ENCODE results near the gene OR7A17. TPM values are rescaled to one million over a fixed set of nuclear protein-coding genes. Genes with fewer than 3 reads are reported as not detected.

Gene OR7A17
- total and polyA plus RNA-seq, 2 donors (not counting 3 experiments of a cell fraction or from before 2014, with no cell fraction given): not detected

DNA sequence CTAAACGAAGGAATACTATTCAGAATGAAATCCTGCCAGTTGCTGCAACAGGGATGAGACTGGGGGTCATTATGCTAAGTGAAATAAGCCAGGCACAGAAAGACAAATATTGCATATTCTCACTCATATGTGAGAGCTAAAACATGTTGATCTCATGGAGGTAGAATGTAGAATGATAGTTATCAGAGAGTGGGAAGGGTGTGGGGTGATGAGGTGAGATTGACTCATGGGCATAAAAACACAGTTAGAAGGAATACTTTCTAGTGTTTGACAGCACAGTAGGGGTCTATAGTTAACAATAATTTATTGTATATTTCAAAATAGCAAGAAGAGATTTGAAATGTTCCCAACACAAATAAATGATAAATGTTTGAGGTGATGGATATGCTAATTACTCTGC lies 47.6 kb upstream of the OR7A17 start:
- H3K9ac ChIP-seq (replicated peaks; ENCODE audit: extremely low read depth, insufficient read depth, low read length): no peak overlapping the region
- no peak overlapping the region for H3K4me2 ChIP-seq (ENCODE audit: insufficient read depth, low read length)
- no peak for FAIRE-seq
- no peaks in the 10 kb centered on the region for H3K36me3 ChIP-seq (ENCODE audit: control insufficient read depth in 2 of 2, extremely low read depth in 1 of 2, insufficient read depth in 2 of 2, low read length in 2 of 2)
- no TSS peak for BruUV-seq (replicated peaks)
- ChIA-PET POLR2A (no interaction called here), CTCF (no interaction called here)
- intact Hi-C loops (cut with micrococcal nuclease) (no loop called here), dilution Hi-C loops (cut with MboI; ENCODE audit: extremely low pct_ligation_motif_present, low sequenced_read_pairs) (no loop called here)
- no peaks in the 10 kb centered on the region for H3K27me3 ChIP-seq (ENCODE audit: control insufficient read depth in 2 of 2, insufficient read depth in 2 of 2, low read length in 2 of 2)
- no peak for TF ChIP-seq MAX (IDR thresholded peaks at IDR 0.05; ENCODE audit: insufficient read depth, insufficient read length)
- TF ChIP-seq GATA2 (IDR thresholded peaks at IDR 0.05; ENCODE audit: insufficient read depth, insufficient read length, low read depth, low read length): no peak
- no peak for TF ChIP-seq JUN (IDR thresholded peaks at IDR 0.05; ENCODE audit: borderline replicate concordance, insufficient read depth, insufficient read length, low read depth)
- no peak for TF ChIP-seq MYC (IDR thresholded peaks at IDR 0.05; ENCODE audit: low read depth, low read length)
- TF ChIP-seq FOS (IDR thresholded peaks at IDR 0.05; ENCODE audit: borderline replicate concordance, insufficient read depth, low read length): no peak
- TF ChIP-seq POLR2AphosphoS5 (IDR thresholded peaks at IDR 0.05; ENCODE audit: insufficient read depth, low read depth, low read length): no peak
- no peak for TF ChIP-seq POLR2A (IDR thresholded peaks at IDR 0.05; ENCODE audit: low read depth, low read length)
- TF ChIP-seq EZH2 (IDR thresholded peaks at IDR 0.05; ENCODE audit: borderline replicate concordance, low read depth, low read length, severe bottlenecking): no peak
- TF ChIP-seq, protein P1, sequence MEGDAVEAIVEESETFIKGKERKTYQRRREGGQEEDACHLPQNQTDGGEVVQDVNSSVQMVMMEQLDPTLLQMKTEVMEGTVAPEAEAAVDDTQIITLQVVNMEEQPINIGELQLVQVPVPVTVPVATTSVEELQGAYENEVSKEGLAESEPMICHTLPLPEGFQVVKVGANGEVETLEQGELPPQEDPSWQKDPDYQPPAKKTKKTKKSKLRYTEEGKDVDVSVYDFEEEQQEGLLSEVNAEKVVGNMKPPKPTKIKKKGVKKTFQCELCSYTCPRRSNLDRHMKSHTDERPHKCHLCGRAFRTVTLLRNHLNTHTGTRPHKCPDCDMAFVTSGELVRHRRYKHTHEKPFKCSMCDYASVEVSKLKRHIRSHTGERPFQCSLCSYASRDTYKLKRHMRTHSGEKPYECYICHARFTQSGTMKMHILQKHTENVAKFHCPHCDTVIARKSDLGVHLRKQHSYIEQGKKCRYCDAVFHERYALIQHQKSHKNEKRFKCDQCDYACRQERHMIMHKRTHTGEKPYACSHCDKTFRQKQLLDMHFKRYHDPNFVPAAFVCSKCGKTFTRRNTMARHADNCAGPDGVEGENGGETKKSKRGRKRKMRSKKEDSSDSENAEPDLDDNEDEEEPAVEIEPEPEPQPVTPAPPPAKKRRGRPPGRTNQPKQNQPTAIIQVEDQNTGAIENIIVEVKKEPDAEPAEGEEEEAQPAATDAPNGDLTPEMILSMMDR (IDR thresholded peaks at IDR 0.05; ENCODE audit: extremely low read depth in 1 of 2, insufficient read depth in 1 of 2, low read depth in 1 of 2, low read length in 2 of 2): no peak
- H3K27ac ChIP-seq (ENCODE audit: insufficient read depth, low read depth, low read length): no peak overlapping the region
- no peaks in the 10 kb centered on the region for H3K4me1 ChIP-seq (ENCODE audit: control insufficient read depth, extremely low read depth, insufficient read depth, low read length)
- DNase-seq (ENCODE audit: low read depth, low spot score): no peak
- no peaks in the 10 kb centered on the region for H3K9me1 ChIP-seq (replicated peaks; ENCODE audit: control insufficient read depth, extremely low read depth, insufficient read depth, low read length)
- no peaks in the 10 kb centered on the region for H4K20me1 ChIP-seq (replicated peaks; ENCODE audit: control insufficient read depth, extremely low read depth, insufficient read depth, low read length)
- H3K4me3 ChIP-seq (replicated peaks in 1 of 3; ENCODE audit: insufficient read depth in 1 of 3, low read depth in 1 of 3, low read length in 3 of 3): no peak overlapping the region
- no peaks in the 10 kb centered on the region for H3K9me3 ChIP-seq (replicated peaks; ENCODE audit: control insufficient read depth, insufficient read depth, low read length)
- no peak overlapping the region for H2AFZ ChIP-seq (ENCODE audit: low read depth, low read length)
- H3K79me2 ChIP-seq (ENCODE audit: control insufficient read depth, insufficient read depth, low read length): no peaks in the 10 kb centered on the region
